Motor neuron (in vitro differentiated cells): ENCODE data around the gene SLC36A4. TPM values are rescaled to one million over a fixed set of nuclear protein-coding genes. Genes with fewer than 3 reads are reported as not detected.

Experiments used
- ATAC-seq, 8 experiments: fragments of 200-7000 bp; cut with Tn5 transposase; replicated peaks in 6 of 8; 2 replicates each; pipeline ENCODE4 v1.8.0; 2021; ENCODE audit warnings: mild to moderate bottlenecking in 8 of 8, moderate library complexity in 8 of 8
- H3K27ac ChIP-seq, 2 donors: fragments of 250-450 bp; sonication (Bioruptor Pico); 2 replicates each; pipeline ENCODE4 v1.9.0; 2021; ENCODE audit warnings: antibody characterized with exemption in 2 of 2, mild to moderate bottlenecking in 2 of 2, moderate library complexity in 1 of 2
- H3K4me1 ChIP-seq, 2 donors: fragments of 250-450 bp; sonication (Bioruptor Pico); replicated peaks in 1 of 2; 2 replicates each; pipeline ENCODE4 v1.6.1; 2021; ENCODE audit warnings: antibody characterized with exemption in 2 of 2, mild to moderate bottlenecking in 2 of 2, moderate library complexity in 1 of 2
- H3K4me3 ChIP-seq, 5 donors: fragments of 250-450 bp; sonication (Bioruptor Pico); 2 replicates each; pipeline ENCODE4 v1.9.0; 2021; ENCODE audit warnings: antibody characterized with exemption in 5 of 5, mild to moderate bottlenecking in 5 of 5, moderate library complexity in 4 of 5
- WGBS, 10 experiments: fragments of 450-650 bp; shearing (Covaris generic); methylation state at CpG; one replicate each; pipeline ENCODE4 v1.0.0; 2022; 5-methylcytosine and 5-hydroxymethylcytosine counted together
- in situ Hi-C, 9 experiments: fragments of 400-800 bp; cut with MboI; loops; one replicate each; pipeline ENCODE4 v1.15.0; 2021; ENCODE audit warnings: low sequenced_read_pairs in 9 of 9, low pct_unique_long_range_greater_than_20kb in 2 of 9; ENCODE audit not compliant: unreplicated experiment in 9 of 9
- total RNA-seq, 8 experiments: library from RNA; unstranded; fragments of 300-600 nt; gene quantifications; 2 replicates each; pipeline versions ENCODE4 v1.2.3 to v1.2.4, GENCODE V29; 2022

Gene SLC36A4
- total RNA-seq, 8 experiments from 2014 or later, result 6.9 to 22.1 (median 18.1) TPM

DNA sequence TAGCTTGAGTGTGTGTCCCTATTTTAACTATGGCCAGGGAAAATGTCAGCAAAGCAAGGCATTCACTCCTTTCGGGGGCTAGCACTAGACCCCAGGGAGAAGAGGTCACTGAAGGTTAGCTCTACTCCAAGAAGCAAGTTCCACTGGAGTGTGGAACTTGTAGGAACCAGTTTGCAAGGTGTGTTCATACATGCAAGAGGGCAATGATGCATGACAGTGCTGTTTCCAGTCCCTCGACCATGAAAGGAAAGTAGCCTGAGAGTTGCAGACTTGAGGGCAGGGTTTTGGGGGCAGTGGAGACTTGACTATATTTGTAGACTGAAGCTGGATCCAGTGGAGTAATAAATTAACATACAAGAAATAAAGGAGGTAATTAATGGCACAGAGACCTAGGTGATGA lies 21.6 kb upstream of the SLC36A4 start:
- Histone ChIP-seq H3K27ac (no peak overlapping the region), H3K4me3 (no peak overlapping the region), H3K4me1 (peaks cover 0 to 2% of the 10 kb centered on the region in 2 donors)
- ATAC-seq, result no peak
- WGBS, 10 experiments, result 0 to 67% (median 20%) methylated on average over 1 to 2 of the region's 2 CpGs; no CpG with 5 or more reads in 3 of the 10 experiments
- in situ Hi-C loops, result loop anchor here in 2 of 9 experiments (25.0 kb wide), 1 partner anchor 282 kb away; no protein-coding TSS in a partner anchor

DNA sequence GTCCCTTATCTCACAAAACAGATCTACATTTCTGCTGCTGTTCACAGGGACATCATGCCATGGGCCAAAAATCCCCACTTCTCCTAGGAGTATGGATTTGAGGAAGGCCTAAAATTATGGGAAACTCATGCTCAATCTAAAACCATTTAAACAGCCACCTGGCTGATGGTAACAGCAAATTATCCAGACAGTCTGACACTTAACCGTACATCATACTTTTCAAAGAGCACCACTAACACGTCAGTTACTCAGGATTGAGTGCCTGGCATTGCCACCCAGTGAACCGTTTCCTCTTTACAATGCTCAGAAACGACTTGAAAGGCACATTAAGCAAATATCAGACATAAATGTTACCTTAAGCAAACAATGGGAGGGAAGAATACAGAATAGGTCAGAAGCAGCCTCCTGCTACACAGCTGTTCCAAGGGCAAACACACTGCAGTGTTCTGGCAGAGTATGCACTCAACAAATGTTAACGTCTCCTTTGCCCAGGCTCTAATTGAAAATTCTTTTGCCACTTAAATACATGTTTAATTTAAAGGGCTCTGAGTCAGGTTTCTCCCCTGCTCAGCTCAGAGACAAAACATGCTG lies 18.8 kb upstream of the SLC36A4 start:
- peak in 1 of 8 experiments; percentile 29 for ATAC-seq
- H3K27ac ChIP-seq, result no peak overlapping the region
- in situ Hi-C loops, result loop anchor here in 2 of 9 experiments (25.0 kb wide), 1 partner anchor 279 kb away; no protein-coding TSS in a partner anchor
- 0 to 67% (median 41%) methylated on average over 1 to 5 of the region's 5 CpGs; no CpG with 5 or more reads in 1 of the 10 experiments for WGBS, 10 experiments
- no peak overlapping the region for H3K4me3 ChIP-seq
- H3K4me1 ChIP-seq, result peaks cover 0 to 2% of the 10 kb centered on the region in 2 donors

DNA sequence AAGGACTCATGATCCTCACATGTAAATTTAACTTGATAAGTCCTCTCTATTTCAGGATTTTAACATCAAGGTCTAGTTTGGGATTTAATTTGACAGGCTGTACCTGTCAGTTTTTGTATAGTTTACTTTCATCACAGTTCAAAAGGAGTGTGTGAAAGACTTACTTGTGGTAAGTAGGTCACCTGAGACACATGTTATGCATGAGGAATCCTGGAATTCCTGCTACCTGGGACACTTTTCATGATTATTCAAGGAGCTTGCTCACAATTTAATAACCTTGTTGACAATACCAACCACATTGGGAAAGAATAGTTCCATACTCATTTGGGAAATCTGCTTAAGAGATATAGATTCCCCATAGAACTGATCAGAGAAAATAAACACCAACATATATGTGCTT lies 15.8 kb upstream of the SLC36A4 start:
- H3K27ac ChIP-seq, result no peak overlapping the region
- peaks cover 0 to 2% of the 10 kb centered on the region in 2 donors for H3K4me1 ChIP-seq
- in situ Hi-C loops, result loop anchor here in 2 of 9 experiments (25.0 kb wide), 1 partner anchor 276 kb away; no protein-coding TSS in a partner anchor
- no peak for ATAC-seq
- H3K4me3 ChIP-seq, result no peak overlapping the region

DNA sequence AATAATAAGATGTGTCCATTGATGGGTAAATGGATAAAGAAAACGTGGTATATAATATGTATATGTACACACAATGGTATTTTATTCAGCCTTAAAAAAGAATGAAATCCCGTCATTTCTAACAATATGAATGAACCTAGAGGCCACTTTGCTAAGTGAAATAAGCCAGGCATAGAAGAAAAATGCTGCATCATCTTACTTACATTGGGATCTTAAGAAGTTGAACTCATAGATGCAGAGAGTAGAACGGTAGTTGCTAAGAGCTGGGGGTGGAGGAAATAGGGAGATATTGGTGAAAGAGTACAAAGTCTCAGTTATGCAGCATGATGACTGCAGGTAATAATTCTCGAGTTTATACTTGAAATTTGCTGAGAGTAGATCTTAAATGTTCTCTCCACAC lies 14.3 kb upstream of the SLC36A4 start:
- 7 to 75% (median 46%) methylated on average over 1 to 4 of the region's 4 CpGs for WGBS, 10 experiments
- peaks cover 0 to 2% of the 10 kb centered on the region in 2 donors for H3K4me1 ChIP-seq
- no peak for ATAC-seq
- no peak overlapping the region for H3K4me3 ChIP-seq
- no peak overlapping the region for H3K27ac ChIP-seq
- in situ Hi-C loops, result loop anchor here in 2 of 9 experiments (25.0 kb wide), 1 partner anchor 275 kb away; no protein-coding TSS in a partner anchor

DNA sequence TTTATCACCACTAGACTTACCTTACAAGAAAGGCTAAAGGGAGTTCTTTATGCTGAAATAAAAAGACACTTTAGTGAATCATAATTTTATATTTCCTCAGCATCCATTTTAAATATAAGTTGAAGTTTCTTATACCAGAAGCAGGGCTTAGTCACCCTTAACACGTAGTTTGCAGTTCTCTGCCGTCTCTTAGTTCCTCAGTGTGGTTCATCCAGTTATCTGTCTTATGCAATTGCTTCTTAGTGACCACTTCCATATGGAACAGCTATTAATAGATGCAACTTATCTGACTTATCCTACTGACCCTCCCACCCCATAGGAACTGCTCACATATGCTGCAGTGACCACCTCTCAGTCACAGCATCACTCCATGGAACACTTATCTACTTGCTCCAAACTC lies 11.7 kb upstream of the SLC36A4 start:
- H3K27ac ChIP-seq, result no peak overlapping the region
- WGBS, 10 experiments, result 50 to 100% (median 90%) methylated on average over 1 to 2 of the region's 2 CpGs; no CpG with 5 or more reads in 3 of the 10 experiments
- H3K4me1 ChIP-seq, result no peaks in the 10 kb centered on the region
- in situ Hi-C loops, result loop anchor here in 2 of 9 experiments (25.0 kb wide), 1 partner anchor 272 kb away; no protein-coding TSS in a partner anchor
- no peak for ATAC-seq
- H3K4me3 ChIP-seq, result no peak overlapping the region

DNA sequence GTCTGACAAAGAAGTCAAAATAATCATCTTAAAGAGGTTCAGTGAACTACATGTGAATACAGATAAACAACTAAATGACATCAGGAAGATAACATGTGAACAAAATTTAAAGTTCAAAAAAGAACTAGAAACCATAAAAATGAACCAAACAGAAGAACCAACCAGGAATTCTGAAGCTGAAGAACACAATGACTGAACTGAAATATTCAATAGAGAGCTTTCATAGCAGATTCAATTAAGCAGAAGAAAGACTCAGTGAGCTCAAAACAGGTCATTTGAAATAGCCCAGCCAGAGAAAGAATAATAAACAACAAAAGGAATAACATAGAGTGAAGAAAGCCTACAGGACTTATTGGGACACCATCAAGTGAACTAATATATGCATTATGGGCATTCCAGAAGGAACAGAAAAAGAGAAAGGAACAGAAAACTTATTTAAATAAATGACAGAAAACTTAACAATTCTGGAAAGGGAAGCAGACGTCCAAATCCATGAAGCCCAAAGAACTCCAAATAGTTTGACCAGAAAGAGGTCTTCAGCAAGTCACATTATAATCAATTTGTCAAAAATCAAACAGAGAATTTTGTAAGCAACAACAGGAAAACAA lies 11.0 kb upstream of the SLC36A4 start:
- 0 to 80% (median 43%) methylated on average over 1 of the region's 1 CpG; no CpG with 5 or more reads in 1 of the 10 experiments for WGBS, 10 experiments

DNA sequence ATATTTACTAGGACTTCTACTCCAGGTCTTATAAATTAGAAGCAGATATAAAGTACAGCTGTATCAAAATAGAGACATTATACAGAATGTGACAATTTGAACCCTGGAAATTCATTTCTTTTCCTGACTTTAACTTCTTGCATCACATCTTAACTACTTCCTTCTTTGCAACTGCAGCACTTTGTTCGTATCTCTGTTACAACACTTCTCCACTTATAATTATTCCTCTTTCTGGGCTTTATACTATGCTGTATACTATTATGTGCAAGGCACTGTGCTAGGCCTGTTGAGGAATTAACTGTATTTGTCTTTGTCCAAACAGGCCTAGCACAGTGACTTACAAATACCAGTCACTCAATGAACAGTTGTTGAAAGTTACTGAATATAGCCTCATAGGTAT lies 1.8 kb upstream of the SLC36A4 start:
- H3K27ac ChIP-seq, result no peak overlapping the region
- peaks cover 7 to 10% of the 10 kb centered on the region in 2 donors for H3K4me1 ChIP-seq
- H3K4me3 ChIP-seq, result no peak overlapping the region
- no peak for ATAC-seq
- WGBS, 10 experiments, result 80 to 100% (median 90%) methylated on average over 1 of the region's 1 CpG; no CpG with 5 or more reads in 1 of the 10 experiments
- in situ Hi-C loops, result loop anchor here in 2 of 9 experiments (25.0 kb wide), 1 partner anchor 262 kb away; no protein-coding TSS in a partner anchor

More for the DNA sequence above, 11.0 kb upstream of the SLC36A4 start:
- in situ Hi-C loops, result loop anchor here in 2 of 9 experiments (25.0 kb wide), 1 partner anchor 271 kb away; no protein-coding TSS in a partner anchor
- Histone ChIP-seq H3K4me1 (no peaks in the 10 kb centered on the region), H3K4me3 (no peak overlapping the region), H3K27ac (no peak overlapping the region)
- ATAC-seq, result no peak

DNA sequence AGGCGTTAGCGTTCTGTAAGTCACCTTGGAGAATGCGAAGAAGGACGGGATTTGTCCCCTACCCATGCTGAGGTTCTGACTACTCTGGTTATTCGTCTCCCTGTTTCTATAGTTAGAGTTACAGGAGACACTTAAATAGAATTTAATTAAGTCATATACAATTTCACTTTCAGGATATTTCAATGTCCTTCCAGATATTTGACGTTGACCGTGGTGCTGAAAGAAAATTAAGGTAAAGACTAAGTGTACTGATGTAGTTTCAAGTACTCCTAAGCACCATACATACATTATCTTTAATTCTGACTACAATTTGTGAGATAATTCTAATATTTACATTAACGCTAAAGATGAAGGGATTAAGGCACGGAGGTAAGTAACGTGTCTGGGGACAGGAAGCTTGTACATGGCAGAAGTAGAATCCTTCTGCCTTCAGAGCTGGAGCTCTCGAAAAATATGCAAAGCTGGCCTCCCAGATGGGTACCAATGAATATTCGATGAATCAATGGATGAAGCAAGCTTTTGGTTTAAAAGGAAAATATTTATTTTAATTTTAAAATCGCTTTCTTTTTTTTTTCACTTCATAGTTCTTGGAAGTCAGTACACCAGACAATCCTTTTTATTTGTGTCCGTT lies 539 bp upstream of the SLC36A4 start:
- Histone ChIP-seq H3K4me1 (peaks cover 7 to 10% of the 10 kb centered on the region in 2 donors), H3K27ac (peak overlapping the region; percentile 95 to 96), H3K4me3 (peak overlapping the region; percentile 62 to 90 (median 72))
- WGBS, 10 experiments, result 10 to 89% (median 35%) methylated on average over 3 to 12 of the region's 14 CpGs
- ATAC-seq, result no peak
- in situ Hi-C loops, result no loop called here

DNA sequence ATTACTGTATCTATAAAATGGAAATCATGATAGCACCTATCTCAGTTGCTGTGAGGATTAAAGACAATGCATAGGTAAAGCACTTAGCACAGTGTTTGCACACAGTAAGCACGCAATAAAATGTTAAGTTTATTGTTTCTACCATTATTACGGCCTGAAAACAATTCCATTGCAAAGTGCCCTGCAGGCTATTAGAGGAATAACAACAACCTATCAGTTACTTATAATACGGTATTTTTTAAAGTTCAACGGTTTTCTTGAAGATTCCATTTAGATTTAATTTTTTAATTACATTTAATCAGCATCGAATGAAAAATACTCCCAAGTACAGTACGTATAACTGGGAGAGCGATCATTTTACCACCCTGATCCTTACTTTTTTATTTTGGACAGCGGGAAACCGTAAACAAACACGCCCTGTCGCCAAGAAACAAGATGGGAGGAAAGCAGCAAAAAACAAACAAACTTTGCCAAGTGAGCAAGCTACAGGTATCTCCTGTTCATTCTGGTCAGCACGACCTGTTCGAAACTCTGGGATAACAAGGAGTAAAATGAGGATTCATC lies 893 bp downstream of the SLC36A4 start:
- peak in 3 of 8 experiments; percentile 2 to 18 (median 16) for ATAC-seq
- Histone ChIP-seq H3K27ac (peak overlapping the region; percentile 95 to 96), H3K4me1 (peaks cover 7 to 10% of the 10 kb centered on the region in 2 donors), H3K4me3 (peak overlapping the region; percentile 62 to 90 (median 72))
- WGBS, 10 experiments, result 0 to 12% (median 6%) methylated on average over 6 to 13 of the region's 13 CpGs
- in situ Hi-C loops, result no loop called here

DNA sequence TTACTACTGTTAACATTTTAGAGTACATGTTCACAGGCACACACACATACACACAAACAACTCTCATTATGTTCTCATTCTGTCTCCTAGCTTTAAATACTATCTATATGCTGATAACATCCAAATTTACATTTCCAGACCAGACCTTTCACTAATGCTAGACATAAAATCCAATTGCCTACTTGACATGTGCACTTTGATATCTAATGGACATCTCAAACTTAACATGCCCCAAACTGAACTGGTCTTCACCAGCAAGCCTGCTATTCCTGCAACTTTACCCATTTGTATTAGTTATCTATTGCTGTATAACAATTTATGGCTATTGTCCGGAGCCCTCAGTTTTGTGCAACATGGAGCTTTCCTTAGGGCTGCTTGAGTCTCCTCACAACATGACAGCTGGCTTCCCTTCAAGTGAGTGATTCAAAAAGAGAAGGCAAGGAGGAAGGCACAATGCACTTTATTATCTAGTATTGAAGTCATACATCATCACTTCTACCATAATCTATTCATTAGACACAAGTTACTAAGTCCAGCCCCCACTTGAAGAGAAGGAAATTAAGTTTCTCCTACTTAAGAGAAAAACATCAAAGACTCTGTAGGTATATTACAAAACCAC lies 3.0 kb downstream of the SLC36A4 start:
- no peak overlapping the region for H3K27ac ChIP-seq
- WGBS, 10 experiments, result 100% methylated on average over 1 of the region's 1 CpG; no CpG with 5 or more reads in 5 of the 10 experiments
- no peak for ATAC-seq
- peaks cover 7 to 10% of the 10 kb centered on the region in 2 donors for H3K4me1 ChIP-seq
- in situ Hi-C loops, result no loop called here
- no peak overlapping the region for H3K4me3 ChIP-seq

DNA sequence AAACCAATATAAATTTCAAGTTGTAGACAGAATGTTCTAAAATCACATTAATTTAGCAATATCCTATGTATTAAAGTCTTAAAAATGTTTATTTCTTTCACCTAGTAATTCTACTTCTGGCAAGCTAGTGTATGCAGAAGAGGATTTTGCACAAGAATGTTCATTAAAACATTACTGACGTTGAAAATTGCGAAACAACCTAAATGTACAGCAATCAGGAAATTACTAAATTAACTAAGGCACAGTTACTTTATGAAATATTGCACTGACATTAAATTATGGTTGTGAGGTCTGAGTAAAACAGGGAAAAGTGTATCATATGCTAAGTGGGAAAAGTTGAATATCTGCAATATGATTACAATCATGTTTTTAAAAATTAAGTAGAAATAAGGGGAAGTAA lies 4.1 kb downstream of the SLC36A4 start:
- peaks cover 7% of the 10 kb centered on the region in 2 donors for H3K4me1 ChIP-seq
- in situ Hi-C loops, result no loop called here
- no peak overlapping the region for H3K4me3 ChIP-seq
- H3K27ac ChIP-seq, result no peak overlapping the region
- 72 to 100% (median 91%) methylated on average over 1 to 2 of the region's 2 CpGs; no CpG with 5 or more reads in 1 of the 10 experiments for WGBS, 10 experiments
- ATAC-seq, result no peak

DNA sequence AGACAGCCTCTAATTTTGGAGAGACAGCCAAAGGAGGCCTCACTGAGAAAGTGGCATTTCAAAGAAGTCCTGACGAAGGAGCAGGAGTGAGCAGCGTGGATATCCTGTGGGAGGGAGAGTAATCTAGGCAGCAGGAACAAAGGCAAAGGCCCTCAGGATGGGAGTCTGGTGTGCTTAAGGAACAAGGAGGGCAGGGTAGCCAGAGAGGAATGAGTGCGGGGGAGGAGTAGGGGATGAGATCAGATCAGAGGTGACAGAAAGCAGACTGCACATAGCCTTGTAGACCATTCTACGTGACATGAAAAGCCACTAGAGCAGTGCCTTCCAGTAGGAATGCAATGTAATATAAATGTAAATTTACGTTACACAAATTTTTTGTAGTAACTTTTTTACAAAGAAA lies 5.6 kb downstream of the SLC36A4 start:
- Histone ChIP-seq H3K4me3 (no peak overlapping the region), H3K4me1 (peaks cover 3 to 7% of the 10 kb centered on the region in 2 donors), H3K27ac (no peak overlapping the region)
- in situ Hi-C loops, result no loop called here
- WGBS, 10 experiments, result 73 to 100% (median 92%) methylated on average over 1 to 5 of the region's 5 CpGs
- ATAC-seq, result no peak
